HEK293 (cell line): ENCODE data around the gene SSTR5.

Experiments
- CTCF ChIA-PET: fragments of 350-600 bp; formaldehyde crosslinking; extraction: SDS; loops from one replicate; lab custom pipeline; 2021; ENCODE audit warnings: antibody characterized with exemption; lab: Yijun Ruan, JAX
- POLR2A ChIA-PET: fragments of 300-600 bp; formaldehyde crosslinking; extraction: SDS; loops from one replicate; lab custom pipeline; 2020; ENCODE audit warnings: antibody characterized with exemption, inconsistent platforms; lab: Yijun Ruan, JAX
- H3K27ac ChIP-seq: fragments of 200-500 bp; sonication (Bioruptor generic); 2 replicates; pipeline ENCODE4 v1.5.1; 2014; ENCODE audit warnings: low read depth, low read length, control low read depth, inconsistent platforms; ENCODE audit errors: extremely low read depth
- H3K36me3 ChIP-seq, 2 experiments: fragments of 200-500 bp in 1 of 2; sonication (Bioruptor generic) in 1 of 2; 1 replicate in 1 of 2; 2 replicates in 1 of 2; pipeline ENCODE4 v1.5.1; 2014 to 2017; ENCODE audit warnings: inconsistent platforms in 2 of 2, low read length in 2 of 2; ENCODE audit not compliant: control insufficient read depth in 2 of 2, insufficient read depth in 1 of 2
- H3K4me1 ChIP-seq: fragments of 200-500 bp; sonication (Bioruptor generic); 2 replicates; pipeline ENCODE4 v1.5.1; 2014; ENCODE audit warnings: mild to moderate bottlenecking, low read length, inconsistent platforms; ENCODE audit not compliant: control insufficient read depth, insufficient read depth
- H3K4me3 ChIP-seq: 2 replicates; pipeline ENCODE4 v1.5.1; 2011; ENCODE audit warnings: low read depth, mild to moderate bottlenecking, control low read depth, low read length, moderate library complexity
- H3K9me3 ChIP-seq: fragments of 200-500 bp; sonication (Bioruptor generic); 2 replicates; pipeline ENCODE4 v1.5.1; 2014; ENCODE audit warnings: low read depth, low read length, inconsistent platforms; ENCODE audit not compliant: control insufficient read depth, insufficient read depth
- GLIS1 ChIP-seq: fragments of 450-650 bp; formaldehyde crosslinking; IDR thresholded peaks from 2 replicates; pipeline ENCODE4 v1.5.1; 2016; ENCODE audit warnings: missing biosample characterization, missing genetic modification characterization
- GLIS2 ChIP-seq: fragments of 450-650 bp; formaldehyde crosslinking; IDR thresholded peaks from 2 replicates; pipeline ENCODE4 v1.5.1; 2016; ENCODE audit warnings: missing biosample characterization, missing genetic modification characterization
- KLF16 ChIP-seq: fragments of 450-650 bp; formaldehyde crosslinking; IDR thresholded peaks from 2 replicates; pipeline ENCODE4 v1.5.1; 2017; ENCODE audit warnings: missing biosample characterization, missing genetic modification characterization
- WT1 ChIP-seq: fragments of 450-650 bp; formaldehyde crosslinking; IDR thresholded peaks from 2 replicates; pipeline ENCODE4 v1.5.1; 2016; ENCODE audit warnings: missing biosample characterization, missing genetic modification characterization
- ZBTB7A ChIP-seq: fragments of 450-650 bp; formaldehyde crosslinking; IDR thresholded peaks from 2 replicates; pipeline ENCODE4 v1.5.1; 2016; ENCODE audit warnings: low read depth, missing biosample characterization, missing genetic modification characterization
- ZFHX2 ChIP-seq: fragments of 450-650 bp; formaldehyde crosslinking; conservative IDR thresholded peaks from 2 replicates; pipeline ENCODE4 v1.5.1; 2016; ENCODE audit warnings: missing biosample characterization, missing genetic modification characterization
- ZIC2 ChIP-seq: fragments of 450-650 bp; formaldehyde crosslinking; IDR thresholded peaks from 2 replicates; pipeline ENCODE4 v1.5.1; 2016; ENCODE audit warnings: missing biosample characterization, missing genetic modification characterization
- ZNF341 ChIP-seq: fragments of 450-650 bp; formaldehyde crosslinking; IDR thresholded peaks from 2 replicates; pipeline ENCODE4; 2016; ENCODE audit warnings: low read depth, missing biosample characterization, missing genetic modification characterization
- ZNF366 ChIP-seq: fragments of 450-650 bp; formaldehyde crosslinking; conservative IDR thresholded peaks from 2 replicates; pipeline ENCODE4 v1.5.1; 2016; ENCODE audit warnings: missing biosample characterization, missing genetic modification characterization
- ZNF621 ChIP-seq: fragments of 450-650 bp; formaldehyde crosslinking; IDR thresholded peaks from 2 replicates; pipeline ENCODE4 v1.5.1; 2017; ENCODE audit warnings: missing biosample characterization, missing genetic modification characterization
- ZNF768 ChIP-seq: fragments of 450-650 bp; formaldehyde crosslinking; IDR thresholded peaks from 2 replicates; pipeline ENCODE4 v1.5.1; 2018; ENCODE audit warnings: missing biosample characterization, mild to moderate bottlenecking, missing genetic modification characterization
- ZNF785 ChIP-seq: fragments of 450-650 bp; formaldehyde crosslinking; IDR thresholded peaks from 2 replicates; pipeline ENCODE4 v1.5.1; 2016; ENCODE audit warnings: missing biosample characterization, missing genetic modification characterization
- ZSCAN23 ChIP-seq: fragments of 450-650 bp; formaldehyde crosslinking; IDR thresholded peaks from 2 replicates; pipeline ENCODE4 v1.5.1; 2016; ENCODE audit warnings: missing biosample characterization, missing genetic modification characterization
- TF ChIP-seq, protein P1 (sequence below): fragments of 450-650 bp; formaldehyde crosslinking; IDR thresholded peaks from 2 replicates; pipeline ENCODE4 v1.5.1; 2016; ENCODE audit warnings: missing biosample characterization, missing genetic modification characterization, low read depth
- TF ChIP-seq, protein P2 (sequence below): fragments of 450-650 bp; formaldehyde crosslinking; IDR thresholded peaks from 2 replicates; pipeline ENCODE4 v1.5.1; 2016; ENCODE audit warnings: missing biosample characterization, missing genetic modification characterization

SSTR5 gene

DNA sequence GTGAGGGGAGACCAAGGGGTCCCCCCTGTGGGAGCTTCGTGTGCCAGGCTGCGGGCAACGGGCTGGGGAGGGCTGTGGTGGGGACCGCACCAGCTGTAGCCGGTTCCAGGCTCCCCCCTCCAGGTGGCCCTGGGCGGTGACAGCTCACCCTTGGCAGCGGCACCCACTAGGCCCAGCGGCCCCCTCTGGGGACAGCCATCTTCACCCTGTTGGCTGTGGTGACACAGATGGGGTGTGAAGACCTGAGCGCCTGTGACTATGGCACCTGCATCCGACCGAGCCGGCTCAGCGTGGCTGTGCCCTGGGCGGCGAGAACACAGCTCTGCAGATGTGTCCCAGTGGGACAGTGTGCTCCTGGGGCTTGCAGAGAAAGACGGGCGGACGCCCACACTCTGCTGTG is 24.6 kb downstream of the SSTR5 start:
- Histone ChIP-seq H3K4me3 (no peak overlapping the region), H3K4me1 (no peaks in the 10 kb centered on the region), H3K36me3 (no peaks in the 10 kb centered on the region), H3K27ac (no peak overlapping the region), H3K9me3 (no peaks in the 10 kb centered on the region)
- ChIA-PET POLR2A (no interaction called here), CTCF (interaction anchor here (0.7 to 1.5 kb wide), 2 partner anchors 40 to 244 kb away, joined by 3 to 8 read pairs; no protein-coding TSS in a partner anchor)
- TF ChIP-seq ZBTB7A (tag by site-specific recombination) = no peak
- 0 out of 2 replicates have a peak, but pooled peaks have one; percentile 5 for TF ChIP-seq GLIS2 (tag by site-specific recombination)

DNA sequence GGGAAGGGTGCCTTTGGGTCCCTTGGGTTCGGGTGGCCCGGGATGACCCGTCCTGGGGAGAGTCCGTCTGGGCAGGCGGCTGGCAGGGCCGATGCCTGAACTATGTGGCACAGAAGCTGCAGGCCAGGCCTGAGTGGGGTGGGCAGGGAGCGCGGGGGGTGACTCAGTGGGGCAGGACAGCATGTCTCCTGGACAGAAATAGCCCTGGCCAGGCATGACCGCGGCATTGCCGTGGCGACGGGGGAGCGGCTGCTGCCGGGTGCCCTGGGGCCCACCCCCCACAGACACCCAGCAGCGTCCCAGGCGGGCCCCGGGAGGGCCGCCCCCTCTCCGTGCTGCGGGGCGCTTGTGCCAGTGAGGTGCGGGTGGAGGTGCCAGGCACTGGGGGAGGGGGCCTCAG is 25.3 kb downstream of the SSTR5 start:
- Histone ChIP-seq H3K4me1 (no peaks in the 10 kb centered on the region), H3K9me3 (no peaks in the 10 kb centered on the region), H3K27ac (no peak overlapping the region), H3K36me3 (no peaks in the 10 kb centered on the region), H3K4me3 (no peak overlapping the region)
- POLR2A ChIA-PET = no interaction called here
- CTCF ChIA-PET = interaction anchor here (0.7 to 1.5 kb wide), 2 partner anchors 41 to 245 kb away, joined by 3 to 8 read pairs; no protein-coding TSS in a partner anchor
- TF ChIP-seq ZNF366 (no peak), GLIS1 (tag by site-specific recombination) (peak; percentile 47; the same call in 1 of the 2 replicates)

DNA sequence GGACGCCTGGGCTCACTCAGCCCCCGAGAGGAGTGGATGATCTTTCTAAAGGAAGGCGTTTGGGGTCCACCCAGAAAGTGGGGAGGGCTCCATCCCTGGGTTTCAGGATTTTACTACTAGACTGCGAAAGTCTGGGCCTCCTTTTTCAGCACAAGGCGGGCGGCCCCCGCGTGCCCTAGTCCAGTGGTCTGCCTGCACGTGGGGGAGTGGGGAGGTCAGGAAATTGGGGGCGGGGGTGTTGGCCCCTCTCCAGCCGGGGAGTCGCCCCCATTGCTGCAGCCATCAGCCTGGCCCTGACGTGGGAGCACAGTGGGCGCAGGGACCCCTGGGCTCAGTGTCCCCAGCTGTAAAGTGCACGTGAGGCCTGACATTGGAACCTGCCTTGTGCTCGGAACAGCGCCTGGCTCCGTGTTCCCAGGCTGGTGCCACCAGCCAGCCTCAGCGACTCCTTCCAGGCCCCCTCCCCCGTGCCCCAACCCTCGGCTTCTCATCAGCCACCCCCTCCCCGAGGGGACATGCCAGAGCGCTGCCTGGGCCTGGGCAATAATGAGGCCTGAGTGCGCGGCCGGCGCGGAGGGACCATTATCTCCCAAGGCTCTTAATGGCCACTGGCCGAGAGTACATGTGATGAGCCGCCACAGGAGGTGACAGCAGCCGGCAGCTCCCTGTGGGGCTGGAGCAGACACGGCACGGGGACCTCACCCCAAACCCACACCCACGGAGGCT is 25.9 kb downstream of the SSTR5 start:
- no peaks in the 10 kb centered on the region for H3K9me3 ChIP-seq
- TF ChIP-seq, protein P1, sequence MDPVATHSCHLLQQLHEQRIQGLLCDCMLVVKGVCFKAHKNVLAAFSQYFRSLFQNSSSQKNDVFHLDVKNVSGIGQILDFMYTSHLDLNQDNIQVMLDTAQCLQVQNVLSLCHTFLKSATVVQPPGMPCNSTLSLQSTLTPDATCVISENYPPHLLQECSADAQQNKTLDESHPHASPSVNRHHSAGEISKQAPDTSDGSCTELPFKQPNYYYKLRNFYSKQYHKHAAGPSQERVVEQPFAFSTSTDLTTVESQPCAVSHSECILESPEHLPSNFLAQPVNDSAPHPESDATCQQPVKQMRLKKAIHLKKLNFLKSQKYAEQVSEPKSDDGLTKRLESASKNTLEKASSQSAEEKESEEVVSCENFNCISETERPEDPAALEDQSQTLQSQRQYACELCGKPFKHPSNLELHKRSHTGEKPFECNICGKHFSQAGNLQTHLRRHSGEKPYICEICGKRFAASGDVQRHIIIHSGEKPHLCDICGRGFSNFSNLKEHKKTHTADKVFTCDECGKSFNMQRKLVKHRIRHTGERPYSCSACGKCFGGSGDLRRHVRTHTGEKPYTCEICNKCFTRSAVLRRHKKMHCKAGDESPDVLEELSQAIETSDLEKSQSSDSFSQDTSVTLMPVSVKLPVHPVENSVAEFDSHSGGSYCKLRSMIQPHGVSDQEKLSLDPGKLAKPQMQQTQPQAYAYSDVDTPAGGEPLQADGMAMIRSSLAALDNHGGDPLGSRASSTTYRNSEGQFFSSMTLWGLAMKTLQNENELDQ (tag by site-specific recombination) = no peak
- TF ChIP-seq ZNF341 (0 out of 2 replicates have a peak, but pooled peaks have one; percentile 35), ZNF768 (tag by site-specific recombination) (no peak), KLF16 (tag by site-specific recombination) (no peak), WT1 (tag by site-specific recombination) (no peak), GLIS1 (tag by site-specific recombination) (peak; percentile 51; the same call in 1 of the 2 replicates), ZNF785 (no peak), ZIC2 (peak; percentile 77), ZSCAN23 (tag by site-specific recombination) (no peak), ZNF621 (no peak), ZFHX2 (tag by site-specific recombination) (0 out of 2 replicates have a peak, but pooled peaks have one; percentile 6)
- TF ChIP-seq, protein P2, sequence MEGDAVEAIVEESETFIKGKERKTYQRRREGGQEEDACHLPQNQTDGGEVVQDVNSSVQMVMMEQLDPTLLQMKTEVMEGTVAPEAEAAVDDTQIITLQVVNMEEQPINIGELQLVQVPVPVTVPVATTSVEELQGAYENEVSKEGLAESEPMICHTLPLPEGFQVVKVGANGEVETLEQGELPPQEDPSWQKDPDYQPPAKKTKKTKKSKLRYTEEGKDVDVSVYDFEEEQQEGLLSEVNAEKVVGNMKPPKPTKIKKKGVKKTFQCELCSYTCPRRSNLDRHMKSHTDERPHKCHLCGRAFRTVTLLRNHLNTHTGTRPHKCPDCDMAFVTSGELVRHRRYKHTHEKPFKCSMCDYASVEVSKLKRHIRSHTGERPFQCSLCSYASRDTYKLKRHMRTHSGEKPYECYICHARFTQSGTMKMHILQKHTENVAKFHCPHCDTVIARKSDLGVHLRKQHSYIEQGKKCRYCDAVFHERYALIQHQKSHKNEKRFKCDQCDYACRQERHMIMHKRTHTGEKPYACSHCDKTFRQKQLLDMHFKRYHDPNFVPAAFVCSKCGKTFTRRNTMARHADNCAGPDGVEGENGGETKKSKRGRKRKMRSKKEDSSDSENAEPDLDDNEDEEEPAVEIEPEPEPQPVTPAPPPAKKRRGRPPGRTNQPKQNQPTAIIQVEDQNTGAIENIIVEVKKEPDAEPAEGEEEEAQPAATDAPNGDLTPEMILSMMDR (tag by site-specific recombination) = no peak
- CTCF ChIA-PET = interaction anchor here (0.6 to 1.9 kb wide), 6 partner anchors 39 to 386 kb away, joined by 3 to 9 read pairs (median 5); no protein-coding TSS in a partner anchor
- no peaks in the 10 kb centered on the region; the same call in 1 of the 2 replicates for H3K4me1 ChIP-seq
- POLR2A ChIA-PET = no interaction called here
- no peaks in the 10 kb centered on the region for H3K36me3 ChIP-seq
- no peak overlapping the region for H3K4me3 ChIP-seq
- H3K27ac ChIP-seq = no peak overlapping the region
